ENCODE results near the gene KIAA1671. TPM values are rescaled to one million over a fixed set of nuclear protein-coding genes. Genes with fewer than 3 reads are reported as not detected.

The KIAA1671 gene
- total and polyA plus RNA-seq, 2 donors (not counting 1 experiment from before 2014, with no cell fraction given) = 0.01 to 0.02 TPM

GRCh38 chr22:25086902-25087282 is 134.4 kb downstream of the KIAA1671 start:
- DNase-seq (no peak), ATAC-seq (ENCODE audit: low read depth) (no peak)
- WGBS (ENCODE audit: insufficient coverage) = 0% methylated on average over 1 of the region's 5 CpGs
- Histone ChIP-seq H3K9ac (ENCODE audit: low read length) (no peak overlapping the region), H3K4me3 (ENCODE audit: control extremely low read depth in 1 of 5, extremely low read depth in 1 of 5, insufficient read depth in 1 of 5, low read depth in 2 of 5, low read length in 4 of 5) (no peak overlapping the region), H2AFZ (ENCODE audit: insufficient read depth, low read depth, low read length, poor library complexity, severe bottlenecking) (no peak overlapping the region), H3K27me3 (replicated peaks in 1 of 4; ENCODE audit: control extremely low read depth in 1 of 4, control insufficient read depth in 3 of 4, insufficient read depth in 4 of 4, low read length in 3 of 4) (no peaks in the 10 kb centered on the region), H3K79me2 (ENCODE audit: control insufficient read depth, insufficient read depth, low read length) (no peaks in the 10 kb centered on the region), H3K9me3 (ENCODE audit: control extremely low read depth in 1 of 3, control insufficient read depth in 2 of 3, insufficient read depth in 1 of 3, low read length in 2 of 3) (peaks cover 0 to 7% (median 0%) of the 10 kb centered on the region in 3 donors), H3K27ac (ENCODE audit: low read length in 2 of 2) (no peak overlapping the region), H3K36me3 (replicated peaks in 1 of 2; ENCODE audit: control extremely low read depth in 1 of 2, control insufficient read depth in 1 of 2, extremely low read depth in 1 of 2, insufficient read depth in 2 of 2, low read length in 1 of 2) (no peaks in the 10 kb centered on the region), H3K4me2 (replicated peaks; ENCODE audit: low read depth, low read length, poor library complexity, severe bottlenecking) (peak overlapping the region; percentile 44), H3K4me1 (ENCODE audit: control insufficient read depth in 2 of 2, insufficient read depth in 2 of 2, low read length in 2 of 2) (peaks cover 7 to 11% of the 10 kb centered on the region in 2 donors), H4K20me1 (ENCODE audit: control insufficient read depth, insufficient read depth, low read length, poor library complexity, severe bottlenecking) (no peaks in the 10 kb centered on the region)
- TF ChIP-seq, protein P1, sequence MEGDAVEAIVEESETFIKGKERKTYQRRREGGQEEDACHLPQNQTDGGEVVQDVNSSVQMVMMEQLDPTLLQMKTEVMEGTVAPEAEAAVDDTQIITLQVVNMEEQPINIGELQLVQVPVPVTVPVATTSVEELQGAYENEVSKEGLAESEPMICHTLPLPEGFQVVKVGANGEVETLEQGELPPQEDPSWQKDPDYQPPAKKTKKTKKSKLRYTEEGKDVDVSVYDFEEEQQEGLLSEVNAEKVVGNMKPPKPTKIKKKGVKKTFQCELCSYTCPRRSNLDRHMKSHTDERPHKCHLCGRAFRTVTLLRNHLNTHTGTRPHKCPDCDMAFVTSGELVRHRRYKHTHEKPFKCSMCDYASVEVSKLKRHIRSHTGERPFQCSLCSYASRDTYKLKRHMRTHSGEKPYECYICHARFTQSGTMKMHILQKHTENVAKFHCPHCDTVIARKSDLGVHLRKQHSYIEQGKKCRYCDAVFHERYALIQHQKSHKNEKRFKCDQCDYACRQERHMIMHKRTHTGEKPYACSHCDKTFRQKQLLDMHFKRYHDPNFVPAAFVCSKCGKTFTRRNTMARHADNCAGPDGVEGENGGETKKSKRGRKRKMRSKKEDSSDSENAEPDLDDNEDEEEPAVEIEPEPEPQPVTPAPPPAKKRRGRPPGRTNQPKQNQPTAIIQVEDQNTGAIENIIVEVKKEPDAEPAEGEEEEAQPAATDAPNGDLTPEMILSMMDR (IDR thresholded peaks at IDR 0.05) = no peak
- no peak for TF ChIP-seq EZH2 (IDR thresholded peaks at IDR 0.05; ENCODE audit: borderline replicate concordance, insufficient read depth, low read depth, low read length, poor library complexity, severe bottlenecking)
- CTCF ChIA-PET = no interaction called here
- Mint-ChIP-seq H3K4me1 (peaks cover 12% of the 10 kb centered on the region), H3K27me3 (peaks cover 26% of the 10 kb centered on the region), H3K27ac (no peak overlapping the region), H3K9me3 (ENCODE audit: insufficient read depth) (no peaks in the 10 kb centered on the region), H3K4me3 (no peak overlapping the region)
- POLR2A ChIA-PET = interaction anchor here (0.8 kb wide), 1 partner anchor 9 kb away, joined by 5 read pairs; no protein-coding TSS in a partner anchor
- intact Hi-C loops (cut with micrococcal nuclease) = no loop called here

DNA sequence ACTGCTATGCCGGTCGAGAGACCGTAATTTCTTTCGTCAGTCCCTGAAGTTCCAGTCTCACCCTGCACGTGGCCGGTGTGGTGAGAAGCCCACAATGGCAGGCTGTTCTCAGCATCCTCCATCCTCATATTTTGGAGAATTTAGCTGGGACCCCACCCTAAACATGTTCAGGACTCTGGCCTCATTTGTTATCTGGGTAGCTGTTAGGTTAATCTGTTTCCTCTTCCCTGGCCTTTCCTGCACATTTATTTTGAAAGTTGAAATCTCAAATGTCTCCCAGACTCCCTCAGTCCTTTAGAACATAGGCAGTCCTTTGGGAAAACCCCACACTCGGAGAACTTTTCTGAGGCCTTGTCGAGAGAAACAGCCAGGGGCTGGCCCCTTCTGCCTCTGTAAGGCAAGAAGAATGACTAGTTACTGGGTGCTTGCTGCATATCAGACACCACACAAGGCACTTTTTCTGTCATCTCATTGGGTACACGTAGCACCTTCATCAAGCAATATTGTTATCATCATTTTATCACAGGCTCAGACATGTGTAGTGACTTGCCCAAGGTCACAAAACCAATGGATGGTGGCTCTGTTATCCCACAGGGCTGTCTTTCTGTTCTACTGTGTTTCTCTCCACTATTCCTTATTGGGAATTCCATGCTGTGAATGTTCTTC is 137.8 kb downstream of the KIAA1671 start:
- ATAC-seq (ENCODE audit: low read depth) (no peak), DNase-seq (no peak)
- no peaks in the 10 kb centered on the region for H3K36me3 ChIP-seq (replicated peaks in 1 of 2; ENCODE audit: control extremely low read depth in 1 of 2, control insufficient read depth in 1 of 2, extremely low read depth in 1 of 2, insufficient read depth in 2 of 2, low read length in 1 of 2)
- Mint-ChIP-seq H3K4me1 (peaks cover 12% of the 10 kb centered on the region), H3K27ac (no peak overlapping the region), H3K27me3 (peaks cover 36% of the 10 kb centered on the region), H3K9me3 (ENCODE audit: insufficient read depth) (no peaks in the 10 kb centered on the region), H3K4me3 (no peak overlapping the region)
- TF ChIP-seq, protein P1 (IDR thresholded peaks at IDR 0.05) = no peak
- TF ChIP-seq EZH2 (IDR thresholded peaks at IDR 0.05; ENCODE audit: borderline replicate concordance, insufficient read depth, low read depth, low read length, poor library complexity, severe bottlenecking) = no peak
- intact Hi-C loops (cut with micrococcal nuclease) = no loop called here
- no peak overlapping the region for H3K4me2 ChIP-seq (replicated peaks; ENCODE audit: low read depth, low read length, poor library complexity, severe bottlenecking)
- no peaks in the 10 kb centered on the region for H4K20me1 ChIP-seq (ENCODE audit: control insufficient read depth, insufficient read depth, low read length, poor library complexity, severe bottlenecking)
- ChIA-PET CTCF (no interaction called here), POLR2A (no interaction called here)
- H3K9me3 ChIP-seq (ENCODE audit: control extremely low read depth in 1 of 3, control insufficient read depth in 2 of 3, insufficient read depth in 1 of 3, low read length in 2 of 3) = no peaks in the 10 kb centered on the region
- H2AFZ ChIP-seq (ENCODE audit: insufficient read depth, low read depth, low read length, poor library complexity, severe bottlenecking) = no peak overlapping the region
- WGBS (ENCODE audit: insufficient coverage) = 83% methylated on average over 9 of the region's 9 CpGs
- H3K79me2 ChIP-seq (ENCODE audit: control insufficient read depth, insufficient read depth, low read length) = no peaks in the 10 kb centered on the region
- H3K9ac ChIP-seq (ENCODE audit: low read length) = no peak overlapping the region
- no peak overlapping the region for H3K27ac ChIP-seq (ENCODE audit: low read length in 2 of 2)
- H3K27me3 ChIP-seq (replicated peaks in 1 of 4; ENCODE audit: control extremely low read depth in 1 of 4, control insufficient read depth in 3 of 4, insufficient read depth in 4 of 4, low read length in 3 of 4) = peaks cover 0 to 2% (median 0%) of the 10 kb centered on the region in 4 experiments
- peaks cover 7 to 11% of the 10 kb centered on the region in 2 donors for H3K4me1 ChIP-seq (ENCODE audit: control insufficient read depth in 2 of 2, insufficient read depth in 2 of 2, low read length in 2 of 2)
- H3K4me3 ChIP-seq (ENCODE audit: control extremely low read depth in 1 of 5, extremely low read depth in 1 of 5, insufficient read depth in 1 of 5, low read depth in 2 of 5, low read length in 4 of 5) = no peak overlapping the region
